Tibial nerve (tissue), 4 donors: ENCODE data around the gene ZBTB43. TPM values are rescaled to one million over a fixed set of nuclear protein-coding genes. Genes with fewer than 3 reads are reported as not detected.
"Not testable (repeated sequence)": the region's sequence is repeated elsewhere in the genome, so short reads cannot be mapped to it uniquely, and the experiment has no call there.

Experiments used
- DNase-seq, 2 donors: peaks; one replicate each; pipeline ENCODE4 v3.0.0-alpha.2; 2019; ENCODE audit warnings: low spot score in 2 of 2
- H3K27ac ChIP-seq, 4 donors: fragments of 200-600 bp; sonication (generic) in 3 of 4; one replicate each; pipeline ENCODE4 v1.5.1; 2017 to 2019; ENCODE audit warnings: mild to moderate bottlenecking in 1 of 4
- H3K27me3 ChIP-seq, 2 donors: fragments of 200-600 bp; sonication (generic) in 1 of 2; one replicate each; pipeline versions ENCODE4 v1.5.1 to v1.6.0; 2017 to 2019
- H3K36me3 ChIP-seq, 3 donors: fragments of 200-600 bp; sonication (generic); one replicate each; pipeline ENCODE4 v1.5.1; 2018 to 2019
- H3K4me1 ChIP-seq, 4 donors: fragments of 200-600 bp; sonication (generic) in 3 of 4; one replicate each; pipeline ENCODE4 v1.5.1; 2017 to 2019
- H3K4me3 ChIP-seq, 4 donors: fragments of 200-600 bp; sonication (generic) in 3 of 4; one replicate each; pipeline ENCODE4 v1.5.1; 2017 to 2019; ENCODE audit warnings: mild to moderate bottlenecking in 1 of 4, moderate library complexity in 1 of 4
- H3K9me3 ChIP-seq, 4 donors: fragments of 200-600 bp; sonication (generic) in 3 of 4; one replicate each; pipeline ENCODE4 v1.5.1; 2017 to 2019
- EP300 ChIP-seq, 2 donors: sonication (generic); formaldehyde crosslinking; IDR thresholded peaks; one replicate each; pipeline ENCODE4 v1.6.1; 2017; ENCODE audit warnings: antibody characterized with exemption in 2 of 2, mild to moderate bottlenecking in 1 of 2
- POLR2A ChIP-seq, 2 donors: fragments of 450-650 bp; IDR thresholded peaks; one replicate each; pipeline ENCODE4 v1.6.1; 2017; ENCODE audit warnings: antibody characterized with exemption in 2 of 2, mild to moderate bottlenecking in 2 of 2, moderate library complexity in 2 of 2
- WGBS, 2 donors: methylation state at CpG; one replicate each; pipeline ENCODE4 v1.1.5; 2018; 5-methylcytosine and 5-hydroxymethylcytosine counted together
- total RNA-seq, 4 donors: library from RNA; depleted of rRNA; stranded (reverse); fragments of >200 nt; gene quantifications; one replicate each; pipeline ENCODE4 v1.1.0, GENCODE V29; 2016
- TF ChIP-seq, protein P1 (sequence below), 5 experiments: fragments of 200-600 bp in 3 of 5; fragments of 450-650 bp in 2 of 5; sonication (generic) in 3 of 5; IDR thresholded peaks; one replicate each; pipeline ENCODE4 v1.5.1; 2016 to 2019; ENCODE audit warnings: antibody characterized with exemption in 5 of 5, mild to moderate bottlenecking in 3 of 5, moderate library complexity in 2 of 5

The ZBTB43 gene
- total RNA-seq, 4 donors from 2014 or later, result 6.0 to 10.4 (median 9.4) TPM

DNA sequence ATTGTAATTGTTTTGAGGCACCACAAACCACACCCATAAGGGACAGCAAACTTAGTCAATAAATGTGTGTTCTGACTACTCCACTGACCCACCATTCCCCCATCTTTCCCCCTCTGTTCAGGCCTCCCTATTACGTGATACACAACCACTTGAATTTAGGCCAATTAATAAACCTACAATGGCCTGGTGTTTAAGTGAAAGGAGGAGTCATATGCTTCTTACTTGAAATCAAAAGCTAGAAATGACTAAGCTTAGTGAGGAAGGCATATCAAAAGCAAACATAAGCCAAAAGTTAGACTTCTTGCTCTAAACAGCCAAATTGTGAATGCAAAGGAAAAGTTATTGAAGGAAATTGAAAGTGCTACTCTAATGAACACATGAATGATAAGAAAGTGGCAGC is 14.6 kb downstream of the ZBTB43 start:
- no peak for TF ChIP-seq EP300 (IDR thresholded peaks at IDR 0.05)
- TF ChIP-seq, protein P1, sequence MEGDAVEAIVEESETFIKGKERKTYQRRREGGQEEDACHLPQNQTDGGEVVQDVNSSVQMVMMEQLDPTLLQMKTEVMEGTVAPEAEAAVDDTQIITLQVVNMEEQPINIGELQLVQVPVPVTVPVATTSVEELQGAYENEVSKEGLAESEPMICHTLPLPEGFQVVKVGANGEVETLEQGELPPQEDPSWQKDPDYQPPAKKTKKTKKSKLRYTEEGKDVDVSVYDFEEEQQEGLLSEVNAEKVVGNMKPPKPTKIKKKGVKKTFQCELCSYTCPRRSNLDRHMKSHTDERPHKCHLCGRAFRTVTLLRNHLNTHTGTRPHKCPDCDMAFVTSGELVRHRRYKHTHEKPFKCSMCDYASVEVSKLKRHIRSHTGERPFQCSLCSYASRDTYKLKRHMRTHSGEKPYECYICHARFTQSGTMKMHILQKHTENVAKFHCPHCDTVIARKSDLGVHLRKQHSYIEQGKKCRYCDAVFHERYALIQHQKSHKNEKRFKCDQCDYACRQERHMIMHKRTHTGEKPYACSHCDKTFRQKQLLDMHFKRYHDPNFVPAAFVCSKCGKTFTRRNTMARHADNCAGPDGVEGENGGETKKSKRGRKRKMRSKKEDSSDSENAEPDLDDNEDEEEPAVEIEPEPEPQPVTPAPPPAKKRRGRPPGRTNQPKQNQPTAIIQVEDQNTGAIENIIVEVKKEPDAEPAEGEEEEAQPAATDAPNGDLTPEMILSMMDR (IDR thresholded peaks at IDR 0.05), result no peak
- TF ChIP-seq POLR2A (IDR thresholded peaks at IDR 0.05), result no peak
- DNase-seq, result no peak
- Histone ChIP-seq H3K27me3 (no peaks in the 10 kb centered on the region), H3K9me3 (peaks cover 0 to 40% (median 7%) of the 10 kb centered on the region in 4 donors), H3K4me3 (no peak overlapping the region), H3K36me3 (peaks cover 0 to 85% (median 11%) of the 10 kb centered on the region in 3 donors), H3K27ac (no peak overlapping the region), H3K4me1 (no peaks in the 10 kb centered on the region)
- WGBS, 2 donors, result 95 to 100% methylated on average over 1 of the region's 1 CpG

DNA sequence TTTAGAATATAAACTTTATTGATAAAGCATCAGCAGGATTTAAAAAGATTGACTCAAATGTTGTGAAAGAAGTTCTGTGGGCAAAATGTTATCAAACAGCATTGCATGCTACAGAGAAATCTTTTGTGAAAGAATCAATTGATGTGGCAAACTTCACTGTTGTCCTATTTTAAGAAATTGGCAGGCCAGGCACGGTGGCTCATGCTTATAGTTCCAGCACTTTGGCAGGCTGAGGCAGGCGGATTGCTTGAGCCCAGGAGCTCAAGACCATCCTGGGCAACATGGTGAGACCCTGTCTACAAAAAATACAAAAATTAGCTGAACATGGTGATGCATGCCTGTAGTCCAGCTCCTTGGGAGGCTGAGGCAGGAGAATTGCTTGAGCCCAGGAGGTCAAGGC is 17.4 kb downstream of the ZBTB43 start:
- H3K27ac ChIP-seq, result no peak overlapping the region
- 46 to 61% methylated on average over 2 of the region's 2 CpGs for WGBS, 2 donors
- TF ChIP-seq POLR2A (IDR thresholded peaks at IDR 0.05), result no peak
- TF ChIP-seq EP300 (IDR thresholded peaks at IDR 0.05), result no peak
- TF ChIP-seq, protein P1 (IDR thresholded peaks at IDR 0.05), result no peak
- H3K27me3 ChIP-seq, result no peaks in the 10 kb centered on the region
- peaks cover 0 to 74% (median 11%) of the 10 kb centered on the region in 3 donors for H3K36me3 ChIP-seq
- H3K4me3 ChIP-seq, result no peak overlapping the region
- H3K4me1 ChIP-seq, result no peaks in the 10 kb centered on the region
- peaks cover 0 to 28% (median 7%) of the 10 kb centered on the region in 4 donors for H3K9me3 ChIP-seq
- no peak for DNase-seq

DNA sequence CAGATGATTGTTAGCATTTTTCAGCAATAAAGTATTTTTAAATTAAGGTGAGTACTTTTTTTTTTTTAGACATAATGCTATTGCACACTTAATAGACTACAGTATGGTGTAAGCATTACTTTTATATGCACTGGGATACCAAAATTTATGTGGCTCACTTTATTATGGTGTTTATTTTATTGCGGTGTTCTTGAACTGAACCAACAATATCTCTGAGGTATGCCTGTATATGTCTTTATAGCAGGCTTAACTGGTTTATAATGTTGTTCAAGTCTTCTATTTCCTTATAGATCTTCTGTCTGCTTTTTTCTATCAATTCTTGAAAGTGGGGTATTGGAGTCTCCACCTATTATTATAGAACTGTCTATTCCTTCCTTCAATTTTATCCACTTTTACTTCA is 18.0 kb downstream of the ZBTB43 start:
- H3K27ac ChIP-seq, result no peak overlapping the region
- no peaks in the 10 kb centered on the region for H3K4me1 ChIP-seq
- H3K27me3 ChIP-seq, result no peaks in the 10 kb centered on the region
- 98 to 100% methylated on average over 1 of the region's 1 CpG for WGBS, 2 donors
- TF ChIP-seq, protein P1 (IDR thresholded peaks at IDR 0.05), result no peak
- TF ChIP-seq EP300 (IDR thresholded peaks at IDR 0.05) (no peak), POLR2A (IDR thresholded peaks at IDR 0.05) (no peak)
- no peak overlapping the region for H3K4me3 ChIP-seq
- H3K36me3 ChIP-seq, result peaks cover 0 to 74% (median 11%) of the 10 kb centered on the region in 3 donors
- peaks cover 0 to 24% (median 7%) of the 10 kb centered on the region in 4 donors for H3K9me3 ChIP-seq
- DNase-seq, result no peak

DNA sequence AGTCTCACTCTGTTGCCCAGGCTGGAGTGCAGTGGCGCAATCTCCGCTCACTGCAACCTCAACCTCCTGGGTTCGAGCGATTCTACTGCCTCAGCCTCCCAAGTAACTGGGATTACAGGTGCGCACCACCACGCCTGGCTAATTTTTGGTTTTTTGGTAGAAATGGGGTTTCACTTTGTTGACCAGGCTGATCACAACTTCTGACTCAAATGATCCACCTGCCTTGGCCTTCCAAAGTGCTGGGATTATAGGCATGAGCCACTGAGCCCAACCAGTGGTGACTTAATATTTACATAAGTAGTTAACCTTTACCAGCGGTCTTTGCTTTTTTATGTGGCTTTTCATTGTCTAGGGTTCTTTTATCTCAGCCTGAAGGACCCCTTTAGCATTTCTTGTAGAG is 19.2 kb downstream of the ZBTB43 start:
- whole genome bisulfite sequencing, 2 donors, result 92 to 95% methylated on average over 7 of the region's 7 CpGs
- not testable (repeated sequence) for H3K4me1 ChIP-seq, H3K4me3 ChIP-seq, DNase-seq, H3K27ac ChIP-seq, H3K27me3 ChIP-seq
- Histone ChIP-seq H3K36me3 (peaks cover 0 to 64% (median 6%) of the 10 kb centered on the region in 3 donors), H3K9me3 (peaks cover 0 to 12% (median 3%) of the 10 kb centered on the region in 4 donors)

DNA sequence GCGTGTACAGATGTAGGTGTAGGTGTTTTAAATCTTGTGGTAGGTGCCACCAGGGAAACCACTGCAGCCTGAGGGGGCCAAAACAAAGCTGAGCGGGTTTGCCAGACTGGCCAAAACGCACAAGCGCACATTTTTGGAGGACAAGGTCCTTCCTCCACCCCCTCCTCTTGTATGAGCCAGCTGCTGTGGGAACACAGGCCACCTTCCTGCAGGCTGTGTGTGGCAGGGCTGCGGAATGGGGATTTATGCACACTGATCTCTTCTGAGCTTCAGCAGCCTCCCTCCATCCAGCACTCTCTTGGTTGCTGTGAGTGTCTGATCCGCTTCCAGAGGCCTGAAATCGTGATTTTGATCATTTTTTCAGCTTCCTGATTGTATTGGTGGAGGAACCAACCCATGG is 22.4 kb downstream of the ZBTB43 start:
- no peak for DNase-seq
- TF ChIP-seq EP300 (IDR thresholded peaks at IDR 0.05) (no peak), POLR2A (IDR thresholded peaks at IDR 0.05) (no peak)
- TF ChIP-seq, protein P1 (IDR thresholded peaks at IDR 0.05), result no peak
- H3K4me3 ChIP-seq, result no peak overlapping the region
- WGBS, 2 donors, result 95% methylated on average over 7 of the region's 7 CpGs
- H3K4me1 ChIP-seq, result no peaks in the 10 kb centered on the region
- peaks cover 0 to 50% (median 0%) of the 10 kb centered on the region in 3 donors for H3K36me3 ChIP-seq
- H3K27ac ChIP-seq, result no peak overlapping the region
- no peaks in the 10 kb centered on the region for H3K9me3 ChIP-seq
- H3K27me3 ChIP-seq, result no peaks in the 10 kb centered on the region

DNA sequence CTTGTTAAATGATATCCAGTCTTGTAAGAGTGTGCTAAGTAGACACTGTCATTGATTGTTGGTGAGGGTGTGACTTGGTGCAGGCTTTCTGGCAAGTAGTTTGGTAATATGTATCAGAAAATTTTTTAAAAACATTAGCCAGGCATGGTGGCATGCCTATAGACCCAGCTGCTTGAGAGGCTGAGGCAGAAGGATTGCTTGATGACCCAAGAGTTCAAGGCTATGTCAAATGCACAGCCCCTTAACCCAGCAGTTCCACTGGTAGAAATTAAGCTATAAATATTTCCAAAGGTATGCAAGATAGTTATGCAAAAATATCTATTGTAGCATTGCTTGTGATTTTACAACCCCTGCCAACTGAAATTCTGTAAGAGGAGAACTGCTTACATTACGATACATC is 24.2 kb downstream of the ZBTB43 start:
- Histone ChIP-seq H3K27me3 (no peaks in the 10 kb centered on the region), H3K27ac (no peak overlapping the region), H3K9me3 (no peaks in the 10 kb centered on the region), H3K4me3 (no peak overlapping the region), H3K36me3 (peaks cover 0 to 51% (median 8%) of the 10 kb centered on the region in 3 donors), H3K4me1 (no peaks in the 10 kb centered on the region)
- TF ChIP-seq EP300 (IDR thresholded peaks at IDR 0.05), result no peak
- TF ChIP-seq, protein P1 (IDR thresholded peaks at IDR 0.05), result no peak
- TF ChIP-seq POLR2A (IDR thresholded peaks at IDR 0.05), result no peak
- DNase-seq, result no peak
- 81 to 90% methylated on average over 1 of the region's 1 CpG for WGBS, 2 donors
